Measurements from ENCODE around the gene SOCS7. TPM values are rescaled to one million over a fixed set of nuclear protein-coding genes. Genes with fewer than 3 reads are reported as not detected.

SOCS7 gene, protein sequence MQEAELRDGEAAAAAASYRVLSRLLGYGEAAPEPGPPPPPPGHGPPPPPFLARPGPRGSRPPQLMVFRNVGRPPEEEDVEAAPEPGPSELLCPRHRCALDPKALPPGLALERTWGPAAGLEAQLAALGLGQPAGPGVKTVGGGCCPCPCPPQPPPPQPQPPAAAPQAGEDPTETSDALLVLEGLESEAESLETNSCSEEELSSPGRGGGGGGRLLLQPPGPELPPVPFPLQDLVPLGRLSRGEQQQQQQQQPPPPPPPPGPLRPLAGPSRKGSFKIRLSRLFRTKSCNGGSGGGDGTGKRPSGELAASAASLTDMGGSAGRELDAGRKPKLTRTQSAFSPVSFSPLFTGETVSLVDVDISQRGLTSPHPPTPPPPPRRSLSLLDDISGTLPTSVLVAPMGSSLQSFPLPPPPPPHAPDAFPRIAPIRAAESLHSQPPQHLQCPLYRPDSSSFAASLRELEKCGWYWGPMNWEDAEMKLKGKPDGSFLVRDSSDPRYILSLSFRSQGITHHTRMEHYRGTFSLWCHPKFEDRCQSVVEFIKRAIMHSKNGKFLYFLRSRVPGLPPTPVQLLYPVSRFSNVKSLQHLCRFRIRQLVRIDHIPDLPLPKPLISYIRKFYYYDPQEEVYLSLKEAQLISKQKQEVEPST
- 10 to 100 TPM; 16.0 to 22.7 (median 18.5) TPM for polyA plus RNA-seq (ENCODE audit: insufficient read length in 4 of 4)

- peak; percentile 79 to 89 (median 84) for DNase-seq (ENCODE audit: low read depth in 4 of 4, low spot score in 2 of 4)
Observed at GRCh38 chr17:38351412-38352222, at the start of gene SOCS7. TSS of gene SOCS7 (plus strand) at chr17:38351844. CDS start at chr17:38352053, 209 bp downstream.

DNA sequence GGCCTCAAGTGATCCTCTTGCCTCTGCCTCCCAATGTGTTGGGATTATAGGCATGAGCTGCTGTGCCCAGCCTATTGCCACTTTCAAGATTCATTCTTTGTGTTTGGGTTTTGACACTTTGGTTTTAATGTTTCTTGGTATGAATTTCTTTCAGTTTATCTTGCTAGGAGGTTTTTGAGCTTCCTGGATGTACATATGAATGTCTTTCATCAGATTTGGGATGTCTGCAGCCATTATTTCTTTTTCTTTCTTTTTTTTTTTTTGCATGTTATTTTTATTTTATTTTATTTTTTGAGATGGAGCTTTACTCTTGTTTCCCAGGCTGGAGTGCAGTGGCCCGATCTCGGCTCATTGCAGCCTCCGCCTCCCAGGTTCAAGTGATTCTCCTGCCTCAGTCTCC is 36.1 kb upstream of the SOCS7 start:
- no peak for DNase-seq (ENCODE audit: low read depth in 4 of 4, low spot score in 2 of 4)

- no peak for DNase-seq (ENCODE audit: low read depth in 4 of 4, low spot score in 2 of 4)
Observed at GRCh38 chr17:38317081-38317480, 34.6 kb upstream of the SOCS7 start.

DNA sequence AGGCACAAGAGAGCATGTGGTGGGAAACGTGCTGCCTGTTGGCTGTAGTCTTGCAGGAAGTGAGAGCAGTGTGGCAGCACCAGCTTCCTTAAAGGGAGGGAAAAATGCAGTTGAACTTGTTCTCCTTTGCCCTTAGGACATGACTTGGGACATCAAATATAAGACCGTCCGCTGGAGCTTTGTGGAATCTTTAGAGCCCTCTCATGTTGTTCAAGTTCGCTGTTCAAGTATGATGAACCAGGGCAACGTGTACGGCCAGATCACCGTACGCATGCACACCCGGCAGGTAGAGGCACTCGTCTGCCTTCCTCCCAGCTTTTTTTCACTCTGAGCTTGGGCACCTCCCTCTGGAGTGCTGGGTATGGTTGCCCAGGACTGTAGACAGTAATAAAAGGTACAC is 31.2 kb upstream of the SOCS7 start:
- no peak for DNase-seq (ENCODE audit: low read depth in 4 of 4, low spot score in 2 of 4)

DNA sequence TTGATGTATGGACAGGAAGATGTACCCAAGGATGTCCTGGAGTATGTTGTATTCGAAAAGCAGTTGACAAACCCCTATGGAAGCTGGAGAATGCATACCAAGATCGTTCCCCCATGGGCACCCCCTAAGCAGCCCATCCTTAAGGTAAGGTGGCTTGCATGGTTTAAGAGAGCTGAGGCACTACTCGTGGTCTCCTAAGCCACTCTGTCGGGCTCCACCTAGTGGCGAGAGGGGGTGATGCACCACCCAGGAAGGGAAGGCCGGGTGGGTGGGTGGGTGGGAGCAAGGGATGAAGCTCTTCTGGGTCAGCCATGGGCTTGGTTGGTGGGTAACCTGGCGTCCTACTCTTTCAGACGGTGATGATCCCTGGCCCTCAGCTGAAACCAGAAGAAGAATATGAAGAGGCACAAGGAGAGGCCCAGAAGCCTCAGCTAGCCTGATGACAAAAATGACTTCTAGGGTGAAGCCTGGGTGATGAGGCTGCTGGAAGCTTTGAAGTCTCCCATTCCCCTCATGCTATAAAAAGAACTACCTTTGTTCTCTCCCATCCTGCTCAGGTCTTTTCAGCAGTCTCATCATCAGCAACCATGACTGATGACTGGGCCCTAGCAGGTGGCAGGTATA is 29.4 kb upstream of the SOCS7 start:
- DNase-seq (ENCODE audit: low read depth in 4 of 4, low spot score in 2 of 4) = no peak

- DNase-seq (ENCODE audit: low read depth in 4 of 4, low spot score in 2 of 4) = no peak
Observed at GRCh38 chr17:38322897-38323296, 28.7 kb upstream of the SOCS7 start.

DNA sequence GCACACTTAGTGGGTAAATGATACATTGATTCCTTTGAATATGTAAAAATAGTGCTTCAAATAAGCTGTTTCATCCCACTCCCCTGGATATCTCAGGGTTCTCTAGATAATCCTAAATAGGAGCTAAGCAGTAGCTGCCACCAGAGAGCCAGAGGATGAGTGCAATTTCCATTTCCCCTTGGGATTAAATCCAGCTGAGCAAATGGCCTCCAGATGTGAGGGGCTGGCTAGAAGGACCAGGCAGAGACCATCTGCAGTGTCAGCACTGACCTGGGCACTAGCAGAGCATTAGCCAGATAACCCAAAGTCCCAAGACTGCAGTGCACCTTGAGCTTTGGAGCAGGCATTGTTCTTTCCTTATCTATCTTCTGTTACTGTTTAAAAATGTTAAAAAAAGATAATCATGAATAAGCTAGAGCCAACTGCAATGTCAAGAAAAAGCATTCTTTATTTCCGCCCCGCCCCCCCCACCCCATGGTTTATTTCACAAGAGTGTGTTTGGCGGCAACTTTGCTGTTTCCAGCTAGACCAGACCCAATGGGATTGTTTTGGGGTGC is 27.4 kb upstream of the SOCS7 start:
- DNase-seq (ENCODE audit: low read depth in 4 of 4, low spot score in 2 of 4) = no peak

DNA sequence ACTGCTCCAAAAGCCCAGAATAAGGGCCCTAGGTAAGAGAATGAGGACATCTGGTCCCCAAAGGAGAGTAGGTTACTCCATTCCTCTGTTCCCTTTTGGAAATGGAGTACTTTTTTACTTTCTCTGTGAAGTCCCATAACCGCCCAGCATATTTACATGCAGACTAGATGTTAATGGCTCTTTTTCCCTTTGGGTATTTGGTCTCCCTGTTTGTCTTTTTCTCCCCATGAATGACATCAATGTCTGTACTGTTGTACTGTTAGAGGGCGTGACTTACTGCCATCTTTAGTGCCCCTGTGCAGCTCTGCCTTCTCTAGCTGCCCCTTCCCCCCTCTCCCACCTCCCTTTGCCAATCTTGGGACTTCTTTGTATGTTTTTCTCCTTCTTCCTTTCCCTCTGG is 26.9 kb upstream of the SOCS7 start:
- no peak for DNase-seq (ENCODE audit: low read depth in 4 of 4, low spot score in 2 of 4)

DNA sequence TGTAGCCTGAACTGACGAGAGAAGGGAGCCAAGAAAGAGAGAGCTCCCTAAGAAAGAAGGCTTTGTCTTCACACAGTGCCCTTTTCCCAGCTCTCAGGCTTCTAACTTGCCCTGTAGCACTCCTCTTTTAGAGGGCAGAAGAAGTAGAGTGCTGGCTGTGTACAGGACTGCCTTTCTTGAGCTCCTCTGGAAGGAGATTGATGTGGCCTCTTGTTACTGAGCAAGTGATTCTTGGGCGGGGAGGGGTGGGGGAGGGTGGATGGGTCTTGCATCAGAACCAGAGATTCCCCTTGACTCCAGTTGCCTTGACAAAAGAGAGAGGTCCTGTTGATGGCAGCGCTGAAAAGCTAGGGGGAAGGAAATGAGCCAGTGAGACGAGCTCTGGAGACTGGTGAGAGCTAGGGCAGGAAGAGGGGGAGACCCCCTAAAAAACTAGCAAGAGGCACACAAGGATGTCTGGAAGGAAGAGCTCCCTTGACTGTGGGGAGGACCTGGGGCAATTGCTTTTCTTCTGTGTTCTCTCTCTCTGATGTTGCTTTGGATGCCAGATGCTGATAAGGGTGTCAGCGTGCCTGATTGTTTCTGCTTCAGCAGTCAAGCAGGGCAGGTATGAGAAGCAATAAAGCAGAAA is 26.3 kb upstream of the SOCS7 start:
- DNase-seq (ENCODE audit: low read depth in 4 of 4, low spot score in 2 of 4) = no peak

DNA sequence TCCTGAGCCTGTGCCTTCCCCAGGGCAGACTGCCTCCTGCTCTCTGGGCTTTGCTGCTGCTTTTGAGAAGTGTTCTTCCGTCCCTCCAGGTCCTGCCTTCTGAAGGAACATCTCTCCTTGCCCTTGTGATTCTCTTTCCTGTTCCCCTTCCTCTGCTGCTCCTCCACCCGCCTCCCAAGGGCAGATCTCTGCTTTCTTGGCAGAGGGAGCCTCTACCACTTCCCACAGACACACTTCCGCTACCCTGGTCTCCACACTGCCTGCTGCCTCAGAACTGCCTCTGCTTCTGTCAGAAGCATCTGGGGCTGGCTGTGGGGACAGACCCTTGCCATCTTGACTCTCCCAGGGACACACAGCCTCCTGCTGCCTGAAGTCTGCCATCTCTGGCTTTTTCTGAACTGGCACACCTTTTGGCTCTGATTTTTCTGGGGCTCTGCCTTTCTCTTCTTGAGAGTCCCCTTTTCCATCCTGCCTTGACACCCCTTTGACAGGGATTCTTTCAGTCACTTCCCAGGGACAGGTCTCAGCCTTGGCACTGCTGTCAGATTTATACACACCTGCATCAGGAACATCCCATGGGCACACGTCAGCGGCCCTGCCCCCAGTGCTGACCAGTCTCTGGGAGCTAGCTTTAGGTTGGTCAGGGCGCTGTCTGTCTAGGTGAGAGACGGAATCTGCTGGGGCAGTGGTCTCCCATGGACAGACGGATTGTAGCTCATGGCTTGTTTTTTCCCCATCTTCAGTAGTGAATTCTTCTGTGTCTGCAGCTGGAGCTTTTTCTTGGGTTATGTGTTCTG is 24.4 kb upstream of the SOCS7 start:
- DNase-seq (ENCODE audit: low read depth in 4 of 4, low spot score in 2 of 4) = no peak

DNA sequence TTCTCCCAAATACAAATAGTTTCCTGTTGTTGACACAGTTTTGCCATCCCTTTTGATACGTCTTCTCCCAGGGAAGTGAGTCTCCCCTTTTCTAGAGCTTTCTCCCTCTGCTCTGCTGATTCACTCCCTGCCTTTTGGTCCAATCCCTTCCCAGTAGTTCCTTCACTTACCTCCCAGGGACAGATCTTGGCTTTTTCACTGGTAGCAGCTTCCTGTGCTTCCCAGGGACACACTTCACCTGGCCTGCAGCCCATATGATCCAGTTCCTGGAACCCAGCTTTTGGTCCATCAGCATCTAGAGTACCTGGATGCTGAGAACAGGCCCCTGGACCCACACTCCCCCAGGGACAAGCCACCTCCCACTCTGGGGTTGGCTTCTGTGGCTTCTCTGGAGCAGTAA is 23.7 kb upstream of the SOCS7 start:
- DNase-seq (ENCODE audit: low read depth in 4 of 4, low spot score in 2 of 4) = no peak

DNA sequence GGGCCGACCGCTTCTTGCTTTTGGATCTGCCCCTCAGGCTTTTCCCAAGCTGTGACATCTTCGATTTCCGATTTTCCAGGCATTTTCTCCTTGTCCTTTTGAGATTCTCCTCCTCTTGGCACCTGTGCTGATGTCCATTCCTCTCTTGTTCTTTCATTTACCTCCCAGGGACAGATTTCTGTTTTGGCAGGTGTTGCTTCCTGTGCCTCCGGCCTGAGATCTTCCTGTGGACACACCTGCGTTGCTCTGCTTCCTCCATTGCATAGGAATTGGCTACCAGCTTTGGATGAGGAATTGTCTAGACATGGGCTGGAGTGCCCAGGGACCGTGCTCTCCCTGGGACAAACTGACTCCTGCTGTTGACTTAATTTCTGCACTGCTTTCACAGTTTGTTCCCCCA is 23.0 kb upstream of the SOCS7 start:
- DNase-seq (ENCODE audit: low read depth in 4 of 4, low spot score in 2 of 4) = no peak

DNA sequence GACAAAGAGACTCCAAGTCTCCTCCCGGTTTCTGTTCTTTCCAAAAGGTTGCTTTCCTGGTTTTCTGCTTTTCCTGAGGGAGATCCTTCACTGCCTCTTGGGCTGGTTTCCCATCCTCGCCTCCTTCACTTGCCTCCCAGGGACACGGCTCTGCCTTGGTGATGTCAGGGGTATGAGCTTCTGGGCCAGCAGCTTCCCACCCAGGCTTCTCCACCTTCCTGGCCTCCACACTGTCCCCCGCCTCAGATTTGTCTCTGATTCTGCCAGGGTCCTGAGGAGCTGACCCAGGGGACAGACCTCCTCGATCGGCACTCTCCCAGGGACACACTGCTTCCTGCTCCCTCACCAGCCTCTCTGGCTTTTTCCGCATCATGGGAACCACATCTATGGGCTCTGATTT is 22.4 kb upstream of the SOCS7 start:
- DNase-seq (ENCODE audit: low read depth in 4 of 4, low spot score in 2 of 4) = no peak

GRCh38 chr17:38329808-38330730 is 21.6 kb upstream of the SOCS7 start:
- no peak for DNase-seq (ENCODE audit: low read depth in 4 of 4, low spot score in 2 of 4)

- no peak for DNase-seq (ENCODE audit: low read depth in 4 of 4, low spot score in 2 of 4)
Observed at GRCh38 chr17:38330941-38331411, 20.7 kb upstream of the SOCS7 start.

DNA sequence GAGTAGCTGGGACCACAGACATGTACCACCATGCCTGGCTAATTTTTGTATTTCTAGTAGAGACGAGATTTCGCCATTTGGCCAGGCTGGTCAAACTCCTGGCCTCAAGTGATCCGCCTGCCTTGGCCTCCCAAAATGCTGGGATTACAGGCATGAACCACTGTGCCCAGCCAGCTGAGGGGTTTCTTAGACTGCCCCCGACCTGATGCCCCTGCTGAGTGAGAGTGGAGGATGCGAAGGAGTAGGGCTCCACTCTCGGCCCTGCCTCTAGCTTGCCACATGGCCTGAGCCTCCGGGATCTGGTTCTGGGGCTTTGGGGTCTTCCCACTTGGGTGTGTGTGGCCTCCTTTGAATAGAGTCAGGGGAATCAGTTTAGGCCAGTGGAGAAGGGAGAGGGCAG is 18.9 kb upstream of the SOCS7 start:
- DNase-seq (ENCODE audit: low read depth in 4 of 4, low spot score in 2 of 4) = no peak

DNA sequence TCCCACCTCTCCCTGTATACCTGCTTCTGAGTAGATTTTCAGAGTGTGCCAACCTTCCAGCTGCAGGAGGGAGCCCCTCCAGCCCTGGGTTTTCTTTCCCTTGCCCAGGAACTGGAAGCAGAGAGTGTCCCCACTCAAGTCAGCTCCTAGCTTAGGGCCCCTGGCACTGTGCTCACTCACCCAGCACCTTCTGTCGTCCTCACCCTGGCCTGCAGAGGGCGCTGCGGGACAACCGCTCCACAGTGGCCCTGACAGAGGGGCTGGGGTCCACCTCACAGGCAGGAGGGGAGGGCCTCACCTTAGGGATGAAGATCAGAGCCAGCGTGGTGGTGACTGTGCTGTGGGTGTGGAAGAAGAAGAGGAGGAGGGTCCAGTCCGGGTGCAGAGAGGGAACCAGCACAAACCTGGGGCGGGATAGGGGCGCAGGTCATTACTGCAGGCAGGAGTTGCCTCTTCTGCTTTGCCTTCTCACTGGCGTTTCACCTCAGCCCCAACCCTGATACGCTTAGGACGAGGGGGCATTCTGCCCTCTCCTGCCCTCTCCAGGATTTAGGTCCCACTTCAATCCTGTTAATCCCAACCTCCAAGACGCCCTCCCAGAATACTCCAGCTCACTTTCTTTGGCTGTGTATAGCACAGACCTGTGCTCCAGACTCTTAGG is 17.9 kb upstream of the SOCS7 start:
- DNase-seq (ENCODE audit: low read depth in 4 of 4, low spot score in 2 of 4) = no peak
